ENCODE data around the gene ADGRA1.

ADGRA1 gene

GRCh38 chr10:133125901-133126300, 38.2 kb downstream of the ADGRA1 start:
- no peak overlapping the region for H3K4me3 ChIP-seq (ENCODE audit: low read depth, low read length)
- in situ Hi-C loops (cut with HindIII; ENCODE audit: low sequenced_read_pairs) = no loop called here
- TF ChIP-seq CTCF (IDR thresholded peaks at IDR 0.05; ENCODE audit: low read depth, low read length) = no peak
- DNase-seq (ENCODE audit: low read depth, low spot score) = no peak

GRCh38 chr10:133126431-133127290, 38.9 kb downstream of the ADGRA1 start:
- no peak for DNase-seq (ENCODE audit: low read depth, low spot score)
- no peak for TF ChIP-seq CTCF (IDR thresholded peaks at IDR 0.05; ENCODE audit: low read depth, low read length)
- in situ Hi-C loops (cut with HindIII; ENCODE audit: low sequenced_read_pairs) = no loop called here
- H3K4me3 ChIP-seq (ENCODE audit: low read depth, low read length) = no peak overlapping the region

- in situ Hi-C loops (cut with HindIII; ENCODE audit: low sequenced_read_pairs) = no loop called here
- H3K4me3 ChIP-seq (ENCODE audit: low read depth, low read length) = no peak overlapping the region
- TF ChIP-seq CTCF (IDR thresholded peaks at IDR 0.05; ENCODE audit: low read depth, low read length) = no peak
- DNase-seq (ENCODE audit: low read depth, low spot score) = no peak
These were observed 39.8 kb downstream of the ADGRA1 start for GRCh38 chr10:133127291-133128125.

GRCh38 chr10:133128126-133129070, 40.7 kb downstream of the ADGRA1 start:
- no peak for DNase-seq (ENCODE audit: low read depth, low spot score)

GRCh38 chr10:133129071-133129858, 41.5 kb downstream of the ADGRA1 start:
- in situ Hi-C loops (cut with HindIII; ENCODE audit: low sequenced_read_pairs) = no loop called here
- no peak for TF ChIP-seq CTCF (IDR thresholded peaks at IDR 0.05; ENCODE audit: low read depth, low read length)
- H3K4me3 ChIP-seq (ENCODE audit: low read depth, low read length) = no peak overlapping the region
- no peak for DNase-seq (ENCODE audit: low read depth, low spot score)

More at GRCh38 chr10:133128126-133129070, 40.7 kb downstream of the ADGRA1 start:
- no peak overlapping the region for H3K4me3 ChIP-seq (ENCODE audit: low read depth, low read length)
- in situ Hi-C loops (cut with HindIII; ENCODE audit: low sequenced_read_pairs) = no loop called here
- TF ChIP-seq CTCF (IDR thresholded peaks at IDR 0.05; ENCODE audit: low read depth, low read length) = no peak

All from astrocyte of the spinal cord (primary cell).